T-helper 1 cell (primary cell): ENCODE measurements around the gene PCDHGB3.
A peak's percentile ranks its signal among the peaks of the same experiment; 100 is the strongest.
"Not testable (repeated sequence)": the region's sequence is repeated elsewhere in the genome, so short reads cannot be mapped to it uniquely, and the experiment has no call there.

Experiments
- DNase-seq, 5 donors: peaks; one replicate each; pipeline ENCODE4 v3.0.0-alpha.2; 2012 to 2020

Gene PCDHGB3

DNA sequence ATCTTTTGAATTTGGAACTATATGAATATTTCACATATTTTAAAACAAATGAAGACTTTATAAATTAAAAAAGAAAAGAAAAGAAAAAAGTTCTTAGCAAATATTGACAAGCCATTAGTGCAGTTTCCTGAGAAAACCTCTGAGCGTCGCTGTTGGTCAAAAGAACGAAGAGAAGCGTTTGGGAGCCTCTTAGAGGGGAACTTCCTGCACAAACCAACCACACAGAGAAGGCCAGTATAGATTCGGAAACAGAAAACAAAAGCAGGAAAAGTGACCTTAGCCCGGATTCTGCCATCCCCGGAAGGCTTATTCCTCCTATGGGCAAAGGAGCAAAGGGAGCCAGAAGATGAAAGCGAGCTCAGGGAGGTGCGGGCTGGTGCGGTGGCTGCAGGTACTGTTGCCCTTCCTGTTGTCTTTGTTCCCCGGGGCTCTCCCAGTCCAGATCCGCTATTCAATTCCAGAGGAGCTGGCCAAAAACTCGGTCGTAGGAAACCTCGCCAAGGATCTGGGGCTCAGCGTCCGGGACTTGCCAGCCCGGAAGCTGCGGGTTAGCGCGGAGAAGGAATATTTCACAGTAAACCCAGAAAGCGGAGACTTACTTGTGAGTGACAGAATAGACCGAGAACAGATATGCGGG lies 10.1 kb upstream of the PCDHGB3 start, which contains the start of gene PCDHGB2:
PCDHGB2 (plus strand) TSS at position 205 of the 637 bp plus-strand sequence; CDS start at position 347, 142 bp downstream.
- peak in 1 of 5 donors; percentile 7 for DNase-seq

DNA sequence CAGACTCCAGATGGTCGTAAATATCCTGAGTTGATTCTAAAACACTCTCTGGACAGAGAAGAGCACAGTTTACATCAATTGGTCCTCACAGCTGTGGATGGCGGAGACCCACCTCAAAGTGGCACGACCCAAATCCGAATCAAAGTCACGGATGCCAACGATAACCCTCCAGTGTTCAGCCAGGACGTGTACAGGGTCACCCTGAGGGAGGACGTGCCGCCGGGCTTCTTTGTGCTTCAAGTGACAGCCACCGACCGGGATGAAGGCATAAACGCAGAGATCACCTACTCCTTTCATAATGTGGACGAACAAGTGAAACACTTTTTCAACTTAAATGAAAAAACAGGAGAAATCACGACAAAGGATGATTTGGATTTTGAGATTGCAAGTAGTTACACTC lies 9.4 kb upstream of the PCDHGB3 start:
- no peak for DNase-seq

DNA sequence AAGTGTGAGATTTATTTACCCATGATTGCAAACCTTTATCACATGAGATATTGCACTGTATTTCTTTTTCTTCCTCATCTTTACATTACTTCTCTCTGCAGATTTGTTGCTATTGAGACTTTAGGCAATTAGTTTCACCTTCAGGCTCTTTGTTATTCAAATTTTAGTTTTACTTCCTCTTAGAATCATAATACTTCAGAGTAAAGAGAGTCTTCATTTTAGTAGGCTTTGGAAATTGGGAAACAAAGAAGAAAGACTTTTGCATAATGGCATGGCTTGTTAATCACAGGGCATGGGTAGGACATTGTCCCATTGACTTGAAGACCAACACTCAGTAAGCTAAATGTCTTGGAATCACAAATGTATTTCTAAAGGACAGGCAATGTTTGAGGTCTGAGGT lies 7.3 kb upstream of the PCDHGB3 start:
- DNase-seq = no peak

DNA sequence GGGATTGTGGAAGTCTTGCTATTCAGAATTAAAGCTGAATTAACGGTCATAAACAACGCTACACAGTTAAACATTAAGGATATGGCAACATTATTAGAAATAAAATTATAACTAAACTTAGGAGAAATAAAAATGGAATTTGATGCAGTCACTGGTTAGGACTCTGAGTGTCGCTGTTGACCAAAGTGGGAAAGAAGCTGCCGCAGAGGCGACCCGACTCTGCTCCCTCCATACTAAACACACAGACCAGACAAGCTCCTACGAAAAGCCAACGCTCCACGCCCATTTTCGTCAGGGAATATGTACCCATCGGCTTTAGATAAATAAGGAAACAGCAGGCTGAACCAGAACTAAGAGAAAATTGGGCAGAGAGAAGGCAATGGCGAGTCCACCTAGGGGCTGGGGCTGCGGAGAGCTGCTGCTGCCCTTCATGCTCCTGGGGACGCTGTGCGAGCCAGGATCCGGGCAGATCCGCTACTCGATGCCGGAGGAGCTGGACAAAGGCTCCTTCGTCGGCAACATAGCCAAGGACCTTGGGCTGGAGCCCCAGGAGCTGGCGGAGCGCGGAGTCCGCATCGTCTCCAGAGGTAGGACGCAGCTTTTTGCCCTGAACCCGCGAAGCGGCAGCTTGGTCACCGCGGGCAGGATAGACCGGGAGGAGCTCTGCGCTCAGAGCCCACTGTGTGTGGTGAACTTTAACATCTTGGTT lies 5.9 kb upstream of the PCDHGB3 start, which contains the start of gene PCDHGA5:
PCDHGA5 (plus strand) TSS at position 211 of the 709 bp plus-strand sequence; CDS start at position 380, 169 bp downstream.
- DNase-seq = no peak

DNA sequence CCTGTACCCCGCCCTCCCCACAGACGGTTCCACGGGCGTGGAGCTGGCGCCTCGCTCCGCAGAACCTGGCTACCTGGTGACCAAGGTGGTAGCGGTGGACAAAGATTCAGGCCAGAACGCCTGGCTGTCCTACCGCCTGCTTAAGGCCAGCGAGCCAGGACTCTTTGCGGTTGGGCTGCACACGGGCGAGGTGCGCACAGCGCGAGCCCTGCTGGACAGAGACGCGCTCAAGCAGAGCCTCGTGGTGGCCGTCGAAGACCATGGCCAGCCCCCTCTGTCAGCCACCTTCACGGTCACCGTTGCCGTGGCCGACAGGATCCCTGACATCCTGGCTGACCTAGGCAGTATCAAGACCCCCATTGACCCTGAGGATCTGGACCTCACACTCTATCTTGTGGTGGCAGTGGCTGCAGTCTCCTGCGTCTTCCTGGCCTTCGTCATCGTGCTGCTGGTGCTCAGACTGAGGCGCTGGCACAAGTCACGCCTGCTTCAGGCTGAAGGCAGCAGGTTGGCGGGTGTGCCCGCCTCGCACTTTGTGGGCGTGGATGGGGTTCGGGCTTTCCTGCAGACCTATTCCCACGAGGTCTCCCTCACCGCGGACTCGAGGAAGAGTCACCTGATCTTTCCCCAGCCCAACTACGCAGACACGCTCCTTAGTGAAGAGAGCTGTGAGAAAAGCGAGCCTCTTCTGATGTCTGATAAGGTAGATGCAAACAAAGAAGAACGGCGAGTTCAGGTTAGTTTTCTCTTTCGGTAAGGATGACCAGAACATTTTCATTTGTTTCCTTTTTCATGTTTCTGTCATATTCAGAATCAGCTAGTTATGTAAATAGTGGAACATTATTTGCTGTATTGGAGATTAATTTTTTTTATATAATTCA lies 3.8 kb upstream of the PCDHGB3 start:
- DNase-seq = no peak

DNA sequence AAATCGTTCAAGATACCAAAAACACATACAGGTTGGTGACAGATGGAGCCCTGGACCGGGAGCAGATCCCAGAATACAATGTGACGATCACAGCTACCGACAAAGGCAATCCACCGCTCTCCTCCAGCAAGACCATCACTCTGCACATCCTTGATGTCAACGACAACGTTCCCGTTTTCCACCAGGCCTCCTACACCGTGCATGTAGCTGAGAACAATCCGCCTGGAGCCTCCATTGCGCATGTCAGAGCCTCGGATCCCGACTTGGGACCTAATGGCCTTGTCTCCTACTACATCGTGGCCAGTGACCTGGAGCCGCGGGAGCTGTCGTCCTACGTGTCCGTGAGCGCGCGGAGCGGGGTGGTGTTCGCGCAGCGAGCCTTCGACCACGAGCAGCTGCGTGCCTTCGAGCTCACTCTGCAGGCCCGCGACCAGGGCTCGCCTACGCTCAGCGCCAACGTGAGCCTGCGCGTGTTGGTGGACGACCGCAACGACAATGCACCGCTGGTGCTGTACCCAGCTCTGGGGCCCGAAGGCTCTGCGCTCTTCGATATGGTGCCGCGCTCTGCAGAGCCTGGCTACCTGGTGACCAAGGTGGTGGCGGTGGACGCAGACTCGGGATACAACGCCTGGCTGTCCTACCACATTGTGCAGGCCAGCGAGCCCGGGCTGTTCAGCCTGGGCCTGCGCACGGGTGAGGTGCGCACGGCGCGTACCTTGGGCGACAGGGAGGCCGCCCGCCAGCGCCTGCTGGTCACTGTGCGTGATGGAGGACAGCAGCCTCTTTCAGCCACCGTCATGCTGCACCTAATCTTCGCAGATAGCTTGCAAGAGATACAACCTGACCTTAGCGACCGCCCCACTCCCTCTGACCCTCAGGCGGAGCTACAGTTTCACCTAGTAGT lies 1.8 kb downstream of the PCDHGB3 start:
- no peak for DNase-seq

DNA sequence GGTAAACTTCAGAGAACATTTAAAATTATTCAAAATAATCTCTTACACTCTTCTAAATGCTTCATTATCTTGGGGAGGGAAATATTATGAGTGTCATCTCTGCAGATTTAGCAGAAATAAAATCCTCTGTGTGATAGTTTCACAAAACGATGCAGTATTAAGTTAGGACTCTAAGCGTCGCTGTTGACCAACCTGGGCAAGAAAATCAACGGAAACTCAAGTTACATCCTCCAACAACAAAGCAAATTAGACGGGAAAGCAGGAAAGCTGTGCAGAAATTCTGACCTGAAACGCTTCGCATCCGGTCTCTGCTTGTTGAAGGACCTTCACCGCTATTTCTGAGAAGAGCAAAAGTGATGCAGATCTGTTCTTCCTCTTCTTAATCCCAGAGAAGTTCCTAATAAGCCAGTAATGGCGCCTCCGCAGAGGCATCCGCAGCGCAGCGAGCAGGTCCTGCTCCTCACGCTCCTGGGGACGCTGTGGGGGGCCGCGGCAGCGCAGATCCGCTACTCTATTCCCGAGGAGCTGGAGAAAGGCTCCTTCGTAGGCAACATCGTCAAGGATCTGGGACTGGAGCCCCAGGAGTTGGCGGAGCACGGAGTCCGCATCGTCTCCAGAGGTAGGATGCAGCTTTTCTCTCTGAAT lies 3.8 kb downstream of the PCDHGB3 start, which contains the start of gene PCDHGA6:
PCDHGA6 (plus strand) TSS at position 219 of the 645 bp plus-strand sequence; CDS start at position 412, 193 bp downstream.
- DNase-seq = no peak

DNA sequence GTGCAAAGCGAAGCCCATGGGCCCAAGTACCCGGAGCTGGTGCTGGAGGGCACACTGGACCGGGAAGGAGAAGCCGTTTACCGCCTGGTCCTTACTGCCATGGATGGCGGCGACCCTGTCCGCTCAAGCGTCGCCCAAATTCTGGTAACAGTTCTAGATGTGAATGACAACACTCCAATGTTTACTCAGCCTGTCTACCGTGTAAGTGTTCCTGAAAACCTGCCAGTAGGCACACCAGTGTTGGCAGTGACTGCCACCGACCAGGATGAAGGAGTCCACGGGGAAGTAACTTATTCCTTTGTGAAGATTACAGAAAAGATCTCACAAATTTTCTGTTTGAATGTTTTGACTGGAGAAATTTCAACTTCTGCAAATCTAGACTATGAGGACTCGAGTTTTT lies 4.6 kb downstream of the PCDHGB3 start:
- DNase-seq = no peak

DNA sequence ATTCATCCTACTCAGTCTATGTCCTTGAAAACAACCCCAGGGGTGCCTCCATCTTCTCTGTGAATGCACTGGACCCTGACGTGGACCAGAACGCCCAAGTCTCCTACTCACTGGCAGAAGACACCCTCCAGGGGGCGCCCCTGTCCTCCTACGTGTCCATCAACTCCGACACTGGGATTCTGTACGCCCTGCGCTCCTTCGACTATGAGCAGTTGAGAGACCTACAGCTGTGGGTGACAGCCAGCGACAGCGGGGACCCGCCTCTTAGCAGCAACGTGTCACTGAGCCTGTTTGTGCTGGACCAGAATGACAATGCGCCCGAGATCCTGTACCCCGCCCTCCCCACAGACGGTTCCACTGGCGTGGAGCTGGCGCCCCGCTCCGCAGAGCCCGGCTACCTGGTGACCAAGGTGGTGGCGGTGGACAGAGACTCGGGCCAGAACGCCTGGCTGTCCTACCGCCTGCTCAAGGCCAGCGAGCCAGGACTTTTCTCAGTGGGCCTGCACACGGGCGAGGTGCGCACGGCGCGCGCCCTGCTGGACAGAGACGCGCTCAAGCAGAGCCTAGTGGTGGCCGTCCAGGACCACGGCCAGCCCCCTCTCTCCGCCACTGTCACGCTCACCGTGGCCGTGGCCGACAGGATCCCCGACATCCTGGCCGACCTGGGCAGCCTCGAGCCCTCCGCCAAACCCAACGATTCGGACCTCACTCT lies 5.6 kb downstream of the PCDHGB3 start:
- DNase-seq = not testable (repeated sequence)

DNA sequence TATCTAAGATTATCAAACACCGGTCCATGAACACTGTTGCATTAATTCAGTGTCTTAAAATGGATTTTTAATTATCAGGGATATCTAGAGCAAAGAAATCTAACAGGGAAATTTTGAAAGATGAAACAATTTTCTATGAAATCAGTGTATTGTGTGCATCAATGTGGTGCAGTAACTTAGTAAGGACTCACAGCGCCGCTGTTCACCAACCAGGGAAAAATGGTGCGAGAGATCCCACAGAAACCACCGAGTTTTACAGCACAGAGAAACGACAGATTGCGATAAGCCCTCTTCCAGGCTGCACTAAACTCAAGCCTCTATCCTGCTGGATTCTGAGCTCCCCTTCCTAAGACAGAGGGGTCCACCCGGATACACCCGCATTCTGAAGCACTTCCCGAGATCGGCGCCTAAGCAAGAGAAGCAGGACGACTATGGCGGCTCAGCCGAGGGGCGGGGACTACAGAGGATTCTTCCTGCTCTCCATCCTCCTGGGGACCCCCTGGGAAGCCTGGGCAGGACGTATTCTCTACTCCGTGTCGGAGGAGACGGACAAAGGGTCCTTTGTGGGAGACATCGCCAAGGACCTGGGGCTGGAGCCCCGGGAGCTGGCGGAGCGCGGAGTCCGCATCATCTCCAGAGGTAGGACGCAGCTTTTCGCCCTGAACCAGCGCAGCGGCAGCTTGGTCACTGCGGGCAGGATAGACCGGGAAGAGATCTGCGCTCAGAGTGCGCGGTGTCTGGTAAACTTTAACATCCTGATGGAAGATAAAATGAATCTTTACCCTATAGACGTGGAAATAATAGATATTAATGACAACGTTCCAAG lies 12.6 kb downstream of the PCDHGB3 start, which contains the start of gene PCDHGA7:
PCDHGA7 (plus strand) TSS at position 274 of the 826 bp plus-strand sequence; CDS start at position 432, 158 bp downstream.
- DNase-seq = no peak

DNA sequence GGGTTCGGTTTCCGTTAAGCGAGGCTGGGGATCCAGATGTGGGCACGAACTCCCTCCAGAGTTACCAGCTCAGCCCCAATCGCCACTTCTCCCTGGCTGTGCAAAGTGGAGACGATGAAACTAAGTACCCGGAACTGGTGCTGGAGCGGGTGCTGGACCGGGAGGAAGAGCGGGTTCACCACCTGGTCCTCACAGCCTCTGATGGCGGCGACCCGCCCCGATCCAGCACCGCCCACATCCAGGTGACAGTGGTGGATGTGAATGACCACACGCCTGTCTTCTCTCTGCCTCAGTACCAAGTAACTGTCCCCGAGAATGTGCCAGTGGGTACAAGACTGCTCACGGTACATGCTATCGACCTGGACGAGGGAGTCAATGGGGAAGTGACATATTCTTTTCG lies 13.3 kb downstream of the PCDHGB3 start:
- no peak for DNase-seq

DNA sequence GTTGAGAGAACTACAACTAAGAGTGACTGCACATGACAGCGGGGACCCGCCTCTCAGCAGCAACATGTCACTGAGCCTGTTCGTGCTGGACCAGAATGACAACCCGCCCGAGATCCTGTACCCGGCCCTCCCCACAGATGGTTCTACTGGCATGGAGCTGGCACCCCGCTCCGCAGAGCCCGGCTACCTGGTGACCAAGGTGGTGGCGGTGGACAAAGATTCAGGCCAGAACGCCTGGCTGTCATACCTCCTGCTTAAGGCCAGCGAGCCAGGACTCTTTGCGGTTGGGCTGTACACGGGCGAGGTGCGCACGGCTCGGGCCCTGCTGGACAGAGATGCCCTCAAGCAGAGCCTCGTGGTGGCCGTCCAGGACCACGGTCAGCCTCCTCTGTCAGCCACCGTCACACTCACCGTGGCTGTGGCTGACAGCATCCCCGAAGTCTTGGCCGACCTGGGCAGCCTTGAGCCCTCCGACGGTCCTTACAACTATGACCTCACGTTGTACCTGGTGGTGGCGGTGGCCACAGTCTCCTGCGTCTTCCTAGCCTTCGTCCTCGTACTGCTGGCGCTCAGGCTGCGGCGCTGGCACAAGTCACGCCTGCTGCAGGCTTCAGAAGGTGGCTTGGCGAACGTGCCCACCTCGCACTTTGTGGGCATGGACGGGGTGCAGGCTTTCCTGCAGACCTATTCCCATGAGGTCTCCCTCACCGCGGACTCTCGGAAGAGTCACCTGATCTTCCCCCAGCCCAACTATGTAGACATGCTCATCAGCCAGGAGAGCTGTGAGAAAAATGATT lies 14.6 kb downstream of the PCDHGB3 start:
- DNase-seq = no peak

DNA sequence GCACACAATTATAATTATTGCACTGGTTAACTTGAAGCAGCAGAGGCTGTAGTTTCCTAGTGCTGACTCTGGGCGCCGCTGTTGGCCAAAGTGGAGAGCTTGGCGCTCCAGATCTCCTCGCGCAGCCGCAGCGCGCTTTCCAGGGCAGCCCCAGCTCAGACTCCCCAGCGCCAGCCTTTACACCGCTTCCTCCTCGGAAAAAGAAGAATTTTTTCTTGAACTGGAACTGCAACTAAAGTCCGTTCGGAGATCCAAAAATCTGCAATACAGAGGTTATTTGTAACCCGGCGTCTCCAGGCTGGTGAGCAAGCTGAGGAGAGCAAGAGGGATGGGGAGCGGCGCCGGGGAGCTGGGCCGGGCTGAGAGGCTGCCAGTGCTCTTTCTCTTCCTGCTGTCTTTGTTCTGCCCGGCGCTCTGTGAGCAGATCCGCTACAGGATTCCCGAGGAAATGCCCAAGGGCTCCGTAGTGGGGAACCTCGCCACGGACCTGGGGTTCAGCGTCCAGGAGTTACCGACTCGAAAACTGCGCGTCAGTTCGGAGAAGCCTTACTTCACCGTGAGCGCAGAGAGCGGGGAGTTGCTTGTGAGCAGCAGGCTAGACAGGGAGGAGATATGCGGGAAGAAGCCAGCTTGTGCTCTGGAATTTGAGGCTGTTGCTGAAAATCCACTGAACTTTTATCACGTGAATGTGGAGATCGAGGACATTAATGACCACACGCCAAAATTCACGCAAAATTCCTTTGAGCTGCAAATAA lies 17.7 kb downstream of the PCDHGB3 start, which contains the start of gene PCDHGB4:
PCDHGB4 (plus strand) TSS at position 142 of the 755 bp plus-strand sequence; CDS start at position 329, 187 bp downstream.
- DNase-seq = not testable (repeated sequence)

DNA sequence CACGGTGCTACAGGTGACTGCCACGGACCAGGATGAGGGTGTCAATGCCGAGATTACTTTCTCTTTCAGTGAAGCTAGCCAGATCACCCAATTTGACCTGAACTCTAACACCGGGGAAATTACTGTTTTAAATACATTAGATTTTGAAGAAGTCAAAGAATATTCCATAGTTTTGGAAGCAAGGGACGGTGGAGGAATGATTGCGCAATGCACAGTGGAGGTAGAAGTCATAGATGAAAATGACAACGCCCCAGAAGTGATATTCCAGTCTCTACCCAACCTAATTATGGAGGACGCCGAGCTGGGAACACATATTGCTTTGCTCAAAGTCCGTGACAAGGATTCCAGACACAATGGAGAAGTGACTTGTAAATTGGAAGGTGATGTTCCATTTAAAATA lies 18.6 kb downstream of the PCDHGB3 start:
- DNase-seq = no peak

DNA sequence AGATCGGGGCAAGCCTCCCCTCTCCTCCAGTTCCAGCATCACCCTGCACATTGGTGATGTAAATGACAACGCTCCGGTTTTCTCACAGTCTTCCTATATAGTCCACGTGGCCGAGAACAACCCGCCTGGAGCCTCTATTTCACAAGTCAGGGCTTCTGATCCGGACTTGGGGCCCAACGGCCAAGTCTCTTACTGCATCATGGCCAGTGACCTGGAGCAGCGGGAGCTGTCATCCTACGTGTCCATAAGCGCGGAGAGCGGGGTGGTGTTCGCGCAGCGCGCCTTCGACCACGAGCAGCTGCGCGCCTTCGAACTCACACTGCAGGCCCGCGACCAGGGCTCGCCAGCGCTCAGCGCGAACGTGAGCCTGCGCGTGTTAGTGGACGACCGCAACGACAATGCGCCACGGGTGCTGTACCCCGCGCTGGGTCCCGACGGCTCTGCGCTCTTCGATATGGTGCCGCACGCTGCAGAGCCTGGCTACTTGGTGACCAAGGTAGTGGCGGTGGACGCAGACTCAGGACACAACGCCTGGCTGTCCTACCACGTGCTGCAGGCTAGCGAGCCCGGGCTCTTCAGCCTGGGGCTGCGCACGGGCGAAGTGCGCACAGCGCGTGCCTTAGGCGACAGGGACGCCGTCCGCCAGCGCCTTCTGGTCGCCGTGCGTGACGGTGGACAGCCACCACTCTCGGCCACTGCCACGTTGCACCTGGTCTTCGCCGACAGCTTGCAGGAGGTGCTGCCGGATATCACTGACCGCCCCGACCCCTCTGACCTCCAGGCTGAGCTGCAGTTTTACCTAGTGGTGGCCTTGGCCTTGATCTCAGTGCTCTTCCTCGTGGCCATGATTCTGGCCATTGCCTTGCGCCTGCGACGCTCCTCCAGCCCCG lies 19.4 kb downstream of the PCDHGB3 start:
- DNase-seq = no peak

DNA sequence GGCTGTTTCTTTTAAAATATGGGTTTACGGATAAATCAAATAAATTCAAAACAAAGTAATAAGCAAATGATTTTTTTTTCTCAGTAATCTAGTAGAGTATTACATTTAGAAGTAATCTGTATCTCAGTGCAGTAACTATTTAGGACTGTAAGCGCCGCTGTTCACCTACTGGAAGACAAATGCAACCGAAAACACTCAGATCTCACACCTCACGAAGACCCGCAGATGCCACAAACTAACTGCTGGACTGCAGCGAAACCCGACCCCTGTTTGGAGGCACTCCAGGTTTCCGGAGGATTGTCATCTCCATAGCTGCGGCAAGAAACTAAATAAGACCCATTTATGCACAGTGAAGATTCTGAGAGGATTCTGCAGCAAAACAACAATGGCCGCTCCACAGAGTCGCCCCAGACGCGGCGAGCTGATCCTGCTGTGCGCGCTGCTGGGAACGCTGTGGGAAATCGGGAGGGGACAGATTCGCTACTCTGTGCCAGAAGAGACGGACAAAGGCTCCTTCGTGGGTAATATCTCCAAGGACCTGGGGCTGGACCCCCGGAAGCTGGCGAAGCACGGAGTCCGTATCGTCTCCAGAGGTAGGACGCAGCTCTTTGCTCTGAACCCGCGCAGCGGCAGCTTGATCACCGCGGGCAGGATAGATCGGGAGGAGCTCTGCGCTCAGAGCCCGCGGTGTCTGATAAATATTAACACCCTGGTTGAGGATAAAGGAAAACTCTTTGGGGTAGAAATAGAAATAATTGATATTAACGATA lies 22.6 kb downstream of the PCDHGB3 start, which contains the start of gene PCDHGA8:
PCDHGA8 (plus strand) TSS at position 205 of the 770 bp plus-strand sequence; CDS start at position 386, 181 bp downstream.
- no peak for DNase-seq
